Measurements from ENCODE around the gene C19orf25. TPM values are rescaled to one million over a fixed set of nuclear protein-coding genes. Genes with fewer than 3 reads are reported as not detected.

Gene C19orf25
- total and polyA plus RNA-seq, 9 of the 15 experiments (the other 6 are each of a cell fraction or from before 2014, with no cell fraction given), result 0.79 to 96.0 (median 36.1) TPM

DNA sequence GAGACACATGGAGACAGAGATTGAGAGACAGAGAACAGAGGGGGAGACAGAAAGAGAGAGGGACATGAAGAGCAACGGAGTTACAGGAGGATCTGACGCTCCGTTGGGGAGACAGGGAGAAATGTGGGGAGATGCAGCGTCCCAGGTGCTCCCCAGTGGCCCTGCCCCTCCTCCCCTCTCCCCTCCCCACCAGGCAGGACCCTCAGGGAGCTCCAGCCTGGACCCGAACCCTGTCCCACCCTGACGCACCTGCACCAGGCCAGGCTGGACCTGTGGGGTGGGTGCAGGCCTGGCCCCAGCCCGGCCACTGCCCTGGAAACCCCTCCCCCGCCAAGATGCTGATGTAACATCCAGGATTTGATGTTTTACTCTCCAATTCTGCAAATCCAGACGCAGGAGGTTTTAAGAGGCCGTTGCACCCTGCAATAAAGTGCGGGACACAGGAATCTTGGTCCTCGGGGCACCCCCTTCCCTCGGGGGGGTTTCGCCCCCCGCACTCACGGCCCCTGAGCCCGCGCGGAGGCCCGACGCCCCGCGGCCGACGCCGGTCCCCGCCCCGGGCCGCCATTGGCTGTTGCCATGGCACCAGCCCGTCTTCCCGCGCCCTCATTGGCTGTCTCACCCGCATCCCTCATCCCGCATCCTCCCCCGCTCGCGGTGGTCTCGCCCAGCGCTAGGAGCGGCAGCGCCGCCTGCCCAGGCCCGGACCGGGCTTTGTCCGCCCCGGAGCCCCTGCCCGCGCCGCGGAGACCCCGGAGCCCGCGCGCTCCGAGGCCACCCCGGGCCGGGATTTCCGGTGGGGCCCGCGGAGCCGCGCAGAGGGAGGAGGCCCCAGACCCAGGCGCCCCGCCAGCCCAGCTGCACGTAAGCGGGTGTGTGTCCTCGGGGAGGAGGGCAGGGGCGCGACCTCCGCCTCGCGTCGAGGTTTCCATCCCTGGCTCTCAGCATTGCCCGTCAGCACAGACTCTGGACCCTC is 29.3 kb downstream of the C19orf25 start, which contains the start of gene APC2 (continued):
- TF ChIP-seq NR4A1 (CRISPR knock-in tag; IDR thresholded peaks at IDR 0.05) (no peak), NR4A1 (tag; IDR thresholded peaks at IDR 0.05) (no peak), PRPF4 (IDR thresholded peaks at IDR 0.05; ENCODE audit: insufficient read depth, low read depth, low read length, poor library complexity, severe bottlenecking) (no peak), U2AF2 (optimal IDR thresholded peaks at IDR 0.05; ENCODE audit: low read depth, low read length) (no peak), CEBPG (CRISPR knock-in tag; IDR thresholded peaks at IDR 0.05) (peak; percentile 82; the same call in 1 of the 2 replicates), CEBPG (tag; conservative IDR thresholded peaks at IDR 0.05 in 1 of 2, IDR thresholded peaks at IDR 0.05 in 1 of 2) (peak in 1 of 2 experiments; percentile 61; a peak in 2 of 4 replicates), CXXC5 (CRISPR knock-in tag; IDR thresholded peaks at IDR 0.05) (peak; percentile 74), GTF2A2 (tag; IDR thresholded peaks at IDR 0.05) (no peak), ZNF445 (CRISPR knock-in tag; IDR thresholded peaks at IDR 0.05; ENCODE audit: low read depth) (no peak), EGR1 (conservative IDR thresholded peaks at IDR 0.05) (peak; percentile 55), CREBBP (IDR thresholded peaks at IDR 0.05; ENCODE audit: low read depth, low read length) (no peak), ZNF263 (CRISPR knock-in tag; IDR thresholded peaks at IDR 0.05; ENCODE audit: borderline replicate concordance) (peak; percentile 86), CEBPB (tag; IDR thresholded peaks at IDR 0.05) (no peak)
- TF ChIP-seq, protein P1, sequence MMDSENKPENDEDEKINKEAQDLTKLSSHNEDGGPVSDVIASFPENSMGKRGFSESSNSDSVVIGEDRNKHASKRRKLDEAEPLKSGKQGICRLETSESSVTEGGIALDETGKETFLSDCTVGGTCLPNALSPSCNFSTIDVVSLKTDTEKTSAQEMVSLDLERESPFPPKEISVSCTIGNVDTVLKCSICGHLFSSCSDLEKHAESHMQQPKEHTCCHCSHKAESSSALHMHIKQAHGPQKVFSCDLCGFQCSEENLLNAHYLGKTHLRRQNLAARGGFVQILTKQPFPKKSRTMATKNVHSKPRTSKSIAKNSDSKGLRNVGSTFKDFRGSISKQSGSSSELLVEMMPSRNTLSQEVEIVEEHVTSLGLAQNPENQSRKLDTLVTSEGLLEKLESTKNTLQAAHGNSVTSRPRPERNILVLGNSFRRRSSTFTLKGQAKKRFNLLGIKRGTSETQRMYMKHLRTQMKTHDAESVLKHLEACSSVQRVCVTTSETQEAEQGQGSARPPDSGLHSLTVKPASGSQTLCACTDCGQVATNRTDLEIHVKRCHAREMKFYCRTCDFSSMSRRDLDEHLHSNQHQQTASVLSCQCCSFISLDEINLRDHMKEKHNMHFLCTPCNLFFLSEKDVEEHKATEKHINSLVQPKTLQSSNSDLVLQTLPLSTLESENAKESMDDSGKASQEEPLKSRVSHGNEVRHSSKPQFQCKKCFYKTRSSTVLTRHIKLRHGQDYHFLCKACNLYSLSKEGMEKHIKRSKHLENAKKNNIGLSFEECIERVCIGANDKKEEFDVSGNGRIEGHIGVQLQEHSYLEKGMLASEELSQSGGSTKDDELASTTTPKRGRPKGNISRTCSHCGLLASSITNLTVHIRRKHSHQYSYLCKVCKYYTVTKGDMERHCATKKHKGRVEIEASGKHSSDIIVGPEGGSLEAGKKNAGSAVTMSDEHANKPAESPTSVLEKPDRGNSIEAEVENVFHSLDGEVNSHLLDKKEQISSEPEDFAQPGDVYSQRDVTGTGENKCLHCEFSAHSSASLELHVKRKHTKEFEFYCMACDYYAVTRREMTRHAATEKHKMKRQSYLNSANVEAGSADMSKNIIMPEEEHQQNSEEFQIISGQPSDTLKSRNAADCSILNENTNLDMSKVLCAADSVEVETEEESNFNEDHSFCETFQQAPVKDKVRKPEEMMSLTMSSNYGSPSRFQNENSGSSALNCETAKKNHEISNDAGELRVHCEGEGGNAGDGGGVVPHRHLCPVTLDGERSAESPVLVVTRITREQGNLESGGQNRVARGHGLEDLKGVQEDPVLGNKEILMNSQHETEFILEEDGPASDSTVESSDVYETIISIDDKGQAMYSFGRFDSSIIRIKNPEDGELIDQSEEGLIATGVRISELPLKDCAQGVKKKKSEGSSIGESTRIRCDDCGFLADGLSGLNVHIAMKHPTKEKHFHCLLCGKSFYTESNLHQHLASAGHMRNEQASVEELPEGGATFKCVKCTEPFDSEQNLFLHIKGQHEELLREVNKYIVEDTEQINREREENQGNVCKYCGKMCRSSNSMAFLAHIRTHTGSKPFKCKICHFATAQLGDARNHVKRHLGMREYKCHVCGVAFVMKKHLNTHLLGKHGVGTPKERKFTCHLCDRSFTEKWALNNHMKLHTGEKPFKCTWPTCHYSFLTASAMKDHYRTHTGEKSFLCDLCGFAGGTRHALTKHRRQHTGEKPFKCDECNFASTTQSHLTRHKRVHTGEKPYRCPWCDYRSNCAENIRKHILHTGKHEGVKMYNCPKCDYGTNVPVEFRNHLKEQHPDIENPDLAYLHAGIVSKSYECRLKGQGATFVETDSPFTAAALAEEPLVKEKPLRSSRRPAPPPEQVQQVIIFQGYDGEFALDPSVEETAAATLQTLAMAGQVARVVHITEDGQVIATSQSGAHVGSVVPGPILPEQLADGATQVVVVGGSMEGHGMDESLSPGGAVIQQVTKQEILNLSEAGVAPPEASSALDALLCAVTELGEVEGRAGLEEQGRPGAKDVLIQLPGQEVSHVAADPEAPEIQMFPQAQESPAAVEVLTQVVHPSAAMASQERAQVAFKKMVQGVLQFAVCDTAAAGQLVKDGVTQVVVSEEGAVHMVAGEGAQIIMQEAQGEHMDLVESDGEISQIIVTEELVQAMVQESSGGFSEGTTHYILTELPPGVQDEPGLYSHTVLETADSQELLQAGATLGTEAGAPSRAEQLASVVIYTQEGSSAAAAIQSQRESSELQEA (IDR thresholded peaks at IDR 0.05; ENCODE audit: low read depth), result no peak
- TF ChIP-seq, protein P2, sequence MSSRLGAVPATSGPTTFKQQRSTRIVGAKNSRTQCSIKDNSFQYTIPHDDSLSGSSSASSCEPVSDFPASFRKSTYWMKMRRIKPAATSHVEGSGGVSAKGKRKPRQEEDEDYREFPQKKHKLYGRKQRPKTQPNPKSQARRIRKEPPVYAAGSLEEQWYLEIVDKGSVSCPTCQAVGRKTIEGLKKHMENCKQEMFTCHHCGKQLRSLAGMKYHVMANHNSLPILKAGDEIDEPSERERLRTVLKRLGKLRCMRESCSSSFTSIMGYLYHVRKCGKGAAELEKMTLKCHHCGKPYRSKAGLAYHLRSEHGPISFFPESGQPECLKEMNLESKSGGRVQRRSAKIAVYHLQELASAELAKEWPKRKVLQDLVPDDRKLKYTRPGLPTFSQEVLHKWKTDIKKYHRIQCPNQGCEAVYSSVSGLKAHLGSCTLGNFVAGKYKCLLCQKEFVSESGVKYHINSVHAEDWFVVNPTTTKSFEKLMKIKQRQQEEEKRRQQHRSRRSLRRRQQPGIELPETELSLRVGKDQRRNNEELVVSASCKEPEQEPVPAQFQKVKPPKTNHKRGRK (tag; IDR thresholded peaks at IDR 0.05), result no peak
- TF ChIP-seq, protein P3, sequence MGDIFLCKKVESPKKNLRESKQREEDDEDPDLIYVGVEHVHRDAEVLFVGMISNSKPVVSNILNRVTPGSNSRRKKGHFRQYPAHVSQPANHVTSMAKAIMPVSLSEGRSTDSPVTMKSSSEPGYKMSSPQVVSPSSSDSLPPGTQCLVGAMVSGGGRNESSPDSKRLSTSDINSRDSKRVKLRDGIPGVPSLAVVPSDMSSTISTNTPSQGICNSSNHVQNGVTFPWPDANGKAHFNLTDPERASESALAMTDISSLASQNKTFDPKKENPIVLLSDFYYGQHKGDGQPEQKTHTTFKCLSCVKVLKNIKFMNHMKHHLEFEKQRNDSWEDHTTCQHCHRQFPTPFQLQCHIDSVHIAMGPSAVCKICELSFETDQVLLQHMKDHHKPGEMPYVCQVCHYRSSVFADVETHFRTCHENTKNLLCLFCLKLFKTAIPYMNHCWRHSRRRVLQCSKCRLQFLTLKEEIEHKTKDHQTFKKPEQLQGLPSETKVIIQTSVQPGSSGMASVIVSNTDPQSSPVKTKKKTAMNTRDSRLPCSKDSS (IDR thresholded peaks at IDR 0.05; ENCODE audit: low read depth, partially characterized antibody), result no peak

Data from K562 (cell line).